Transverse colon (tissue), 4 donors: ENCODE measurements around the gene CFAP210. TPM values are rescaled to one million over a fixed set of nuclear protein-coding genes. Genes with fewer than 3 reads are reported as not detected.

Source experiments
- DNase-seq: peaks from one replicate; pipeline ENCODE4 v3.0.0-alpha.2; 2019
- H3K27ac ChIP-seq, 4 donors: fragments of 200-600 bp; sonication (generic); 2 replicates each; pipeline ENCODE4 v1.5.1; 2016 to 2018; ENCODE audit warnings: inconsistent platforms in 4 of 4
- H3K27me3 ChIP-seq: fragments of 200-600 bp; sonication (generic); 2 replicates; pipeline ENCODE4 v1.5.1; 2017; ENCODE audit warnings: inconsistent platforms
- H3K36me3 ChIP-seq, 4 donors: fragments of 200-600 bp; sonication (generic); 2 replicates each; pipeline ENCODE4 v1.5.1; 2017 to 2019; ENCODE audit warnings: inconsistent platforms in 4 of 4
- H3K4me1 ChIP-seq, 4 donors: fragments of 200-600 bp; sonication (generic); 2 replicates each; pipeline ENCODE4 v1.5.1; 2017 to 2020; ENCODE audit warnings: inconsistent platforms in 4 of 4
- H3K4me3 ChIP-seq, 4 donors: fragments of 200-600 bp; sonication (generic); 1 replicate in 1 of 4; 2 replicates in 3 of 4; pipeline versions ENCODE4 v1.5.1 to v1.6.1; 2017 to 2019; ENCODE audit warnings: inconsistent platforms in 4 of 4
- H3K9me3 ChIP-seq, 2 donors: fragments of 200-600 bp; sonication (generic); 2 replicates each; pipeline ENCODE4 v1.5.1; 2017 to 2019; ENCODE audit warnings: inconsistent platforms in 2 of 2
- CTCF ChIP-seq, 5 experiments: fragments of 200-600 bp in 3 of 5; fragments of 450-650 bp in 2 of 5; sonication (generic) in 3 of 5; IDR thresholded peaks; 1 replicate in 2 of 5; 2 replicates in 3 of 5; pipeline ENCODE4 v1.5.1; 2016 to 2017; ENCODE audit warnings: antibody characterized with exemption in 5 of 5, inconsistent platforms in 3 of 5, mild to moderate bottlenecking in 2 of 5, moderate library complexity in 1 of 5
- EP300 ChIP-seq: sonication (generic); formaldehyde crosslinking; IDR thresholded peaks from one replicate; pipeline ENCODE4 v1.6.1; 2017; ENCODE audit warnings: antibody characterized with exemption, low read depth
- POLR2A ChIP-seq: fragments of 450-650 bp; IDR thresholded peaks from one replicate; pipeline ENCODE4 v1.6.1; 2016; ENCODE audit warnings: antibody characterized with exemption, mild to moderate bottlenecking, moderate library complexity
- POLR2AphosphoS5 ChIP-seq, 3 donors: sonication (generic); formaldehyde crosslinking; IDR thresholded peaks; one replicate each; pipeline ENCODE4 v1.6.1; 2016; ENCODE audit warnings: antibody characterized with exemption in 3 of 3
- WGBS, 2 donors: methylation state at CpG; one replicate each; pipeline ENCODE4 v1.1.5; 2018; ENCODE audit warnings: low coverage in 1 of 2; 5-methylcytosine and 5-hydroxymethylcytosine counted together
- in situ Hi-C, 4 donors: fragments of 200-750 bp; cut with MboI; loops; one replicate each; pipeline versions ENCODE4 v1.15.0 to v1.15.1; 2017; ENCODE audit warnings: low sequenced_read_pairs in 3 of 4, low pct_ligation_motif_present in 1 of 4, low pct_unique_long_range_greater_than_20kb in 1 of 4
- intact Hi-C: fragments of 100-400 bp; cut with DNase I; formaldehyde crosslinking; loops from one replicate; pipeline ENCODE4 v1.15.1; 2023; ENCODE audit warnings: low total_unique reads
- total RNA-seq, 4 donors: library from RNA; depleted of rRNA; stranded (reverse); fragments of >200 nt; gene quantifications; one replicate each; pipeline ENCODE4 v1.1.0, GENCODE V29; 2016

Gene CFAP210
- total RNA-seq, 4 donors from 2014 or later: not detected

GRCh38 chr2:169718930-169719504 lies 24.8 kb upstream of the CFAP210 start:
- Histone ChIP-seq H3K27me3 (no peaks in the 10 kb centered on the region), H3K36me3 (no peaks in the 10 kb centered on the region), H3K4me3 (no peak overlapping the region), H3K9me3 (no peaks in the 10 kb centered on the region), H3K27ac (no peak overlapping the region), H3K4me1 (peaks cover 17 to 35% (median 31%) of the 10 kb centered on the region in 4 donors)
- no peak for DNase-seq
- in situ Hi-C loops (no loop called here), intact Hi-C loops (no loop called here)
- 67 to 73% methylated on average over 2 of the region's 2 CpGs for WGBS, 2 donors
- TF ChIP-seq EP300: no peak
- TF ChIP-seq CTCF (IDR thresholded peaks at IDR 0.05): no peak
- no peak for TF ChIP-seq POLR2A
- no peak for TF ChIP-seq POLR2AphosphoS5 (IDR thresholded peaks at IDR 0.05)

GRCh38 chr2:169717691-169718063 lies 23.5 kb upstream of the CFAP210 start:
- 50 to 66% methylated on average over 3 to 4 of the region's 4 CpGs for WGBS, 2 donors
- Histone ChIP-seq H3K4me1 (peaks cover 24 to 47% (median 38%) of the 10 kb centered on the region in 4 donors), H3K27ac (peak overlapping the region; percentile 72 to 82 (median 78)), H3K27me3 (no peaks in the 10 kb centered on the region), H3K9me3 (no peaks in the 10 kb centered on the region), H3K4me3 (no peak overlapping the region), H3K36me3 (no peaks in the 10 kb centered on the region)
- intact Hi-C loops (no loop called here), in situ Hi-C loops (no loop called here)
- no peak for DNase-seq
- TF ChIP-seq CTCF (IDR thresholded peaks at IDR 0.05) (no peak), POLR2A (no peak), POLR2AphosphoS5 (IDR thresholded peaks at IDR 0.05) (no peak)

- Histone ChIP-seq H3K36me3 (no peaks in the 10 kb centered on the region), H3K9me3 (no peaks in the 10 kb centered on the region), H3K4me1 (peaks cover 24 to 50% (median 40%) of the 10 kb centered on the region in 4 donors), H3K27me3 (no peaks in the 10 kb centered on the region), H3K27ac (peak overlapping the region; percentile 72 to 82 (median 78)), H3K4me3 (no peak overlapping the region)
- intact Hi-C loops: no loop called here
- in situ Hi-C loops: no loop called here
- WGBS, 2 donors: 32 to 38% methylated on average over 4 to 12 of the region's 12 CpGs
- peak; percentile 74 for DNase-seq
- TF ChIP-seq POLR2A (peak; percentile 42), CTCF (IDR thresholded peaks at IDR 0.05) (no peak), POLR2AphosphoS5 (IDR thresholded peaks at IDR 0.05) (peak; percentile 60 to 90 (median 69))
Observed at GRCh38 chr2:169716938-169717690, 22.9 kb upstream of the CFAP210 start.

GRCh38 chr2:169716238-169716886 lies 22.2 kb upstream of the CFAP210 start:
- peak in 2 of 3 donors; percentile 29 to 59 for TF ChIP-seq POLR2AphosphoS5 (IDR thresholded peaks at IDR 0.05)
- no peak for TF ChIP-seq POLR2A
- H3K4me1 ChIP-seq: peaks cover 27 to 57% (median 45%) of the 10 kb centered on the region in 4 donors
- in situ Hi-C loops: no loop called here
- H3K27ac ChIP-seq: peak overlapping the region; percentile 72 to 82 (median 78)
- peak; percentile 52 for DNase-seq
- no peaks in the 10 kb centered on the region for H3K9me3 ChIP-seq
- intact Hi-C loops: no loop called here
- H3K27me3 ChIP-seq: no peaks in the 10 kb centered on the region
- peak overlapping the region in 1 of 4 donors; percentile 16 for H3K4me3 ChIP-seq
- no peaks in the 10 kb centered on the region for H3K36me3 ChIP-seq
- WGBS, 2 donors: 23% methylated on average over 4 to 11 of the region's 12 CpGs
